ENCODE results near the gene RAC3. TPM values are rescaled to one million over a fixed set of nuclear protein-coding genes. Genes with fewer than 3 reads are reported as not detected.

RAC3 gene
- total and polyA plus RNA-seq, 2 experiments from 2014 or later: 5.5 to 11.8 TPM

DNA sequence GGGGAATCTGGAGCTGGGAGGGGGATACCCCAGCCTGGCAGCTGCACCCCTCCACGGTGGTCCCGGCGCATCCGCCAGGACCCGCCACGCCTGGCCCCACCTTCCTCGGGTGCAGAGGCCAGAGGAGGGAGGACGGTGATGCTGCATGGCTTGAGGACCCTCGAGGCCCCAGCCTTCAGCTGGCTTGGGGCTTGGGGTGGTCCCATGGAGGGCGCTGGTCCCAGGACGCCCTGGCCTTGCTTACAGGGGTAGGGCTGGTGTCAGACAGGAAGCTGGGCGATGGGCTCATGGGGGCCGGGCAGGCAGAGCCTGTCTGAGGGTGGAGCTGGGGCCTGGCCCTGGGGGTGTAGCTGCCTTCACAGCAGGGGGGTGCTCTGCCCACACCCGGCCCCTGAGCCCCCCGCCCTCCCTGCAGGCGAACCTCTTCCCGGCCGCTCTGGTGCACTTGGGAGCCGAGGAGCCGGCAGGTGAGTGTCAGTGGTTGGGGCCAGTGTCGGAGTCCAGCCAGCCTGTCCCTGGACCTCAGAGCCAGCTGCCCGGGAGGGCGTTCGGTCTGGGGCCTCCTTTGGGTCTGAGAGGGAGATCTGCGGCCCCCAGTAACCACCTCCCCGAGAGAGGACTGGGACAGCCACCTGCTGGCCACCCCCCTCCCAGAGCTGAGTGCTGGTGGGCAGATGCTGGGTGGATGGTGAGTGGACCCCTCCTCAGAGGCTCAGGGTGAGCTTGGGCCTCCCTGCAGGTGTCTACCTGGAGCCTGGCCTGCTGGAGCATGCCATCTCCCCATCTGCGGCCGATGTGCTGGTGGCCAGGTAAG, 15.2 kb upstream of the RAC3 start:
- no peak overlapping the region for H3K4me3 ChIP-seq
- H3K9me2 ChIP-seq (replicated peaks; ENCODE audit: insufficient read depth): no peaks in the 10 kb centered on the region
- no peak for DNase-seq (ENCODE audit: low spot score)
- no peak overlapping the region for H2AFZ ChIP-seq
- H3K9me3 ChIP-seq (ENCODE audit: low read depth): no peaks in the 10 kb centered on the region
- H3K4me2 ChIP-seq: no peak overlapping the region
- peaks cover under 1% of the 10 kb centered on the region for H3K79me2 ChIP-seq
- no peaks in the 10 kb centered on the region for H3K36me3 ChIP-seq (replicated peaks; ENCODE audit: insufficient read depth, low read depth)
- H3K27ac ChIP-seq: no peak overlapping the region
- no peaks in the 10 kb centered on the region for H4K20me1 ChIP-seq (ENCODE audit: insufficient read depth, poor library complexity, severe bottlenecking)
- TF ChIP-seq EZH2 (IDR thresholded peaks at IDR 0.05; ENCODE audit: borderline replicate concordance) (no peak), CTCF (IDR thresholded peaks at IDR 0.05; ENCODE audit: poor library complexity) (no peak), EZH2phosphoT487 (IDR thresholded peaks at IDR 0.05; ENCODE audit: low read depth, severe bottlenecking, unreplicated experiment) (no peak)
- no peaks in the 10 kb centered on the region for H3K27me3 ChIP-seq
- peaks cover 10% of the 10 kb centered on the region for H3K4me1 ChIP-seq (ENCODE audit: insufficient read depth)
- WGBS (ENCODE audit: low lambda C conversion rate, missing lambda C conversion rate): 87% methylated on average over 19 of the region's 28 CpGs

- H3K9me2 ChIP-seq (replicated peaks; ENCODE audit: insufficient read depth): no peaks in the 10 kb centered on the region
- no peaks in the 10 kb centered on the region for H4K20me1 ChIP-seq (ENCODE audit: insufficient read depth, poor library complexity, severe bottlenecking)
- H3K4me1 ChIP-seq (ENCODE audit: insufficient read depth): peaks cover 17% of the 10 kb centered on the region
- H3K4me3 ChIP-seq: no peak overlapping the region
- peaks cover 6% of the 10 kb centered on the region for H3K79me2 ChIP-seq
- DNase-seq (ENCODE audit: low spot score): no peak
- H3K36me3 ChIP-seq (replicated peaks; ENCODE audit: insufficient read depth, low read depth): no peaks in the 10 kb centered on the region
- no peak overlapping the region for H3K4me2 ChIP-seq
- H3K27ac ChIP-seq: no peak overlapping the region
- H2AFZ ChIP-seq: no peak overlapping the region
- 94% methylated on average over 16 of the region's 24 CpGs for WGBS (ENCODE audit: low lambda C conversion rate, missing lambda C conversion rate)
- H3K9me3 ChIP-seq (ENCODE audit: low read depth): no peaks in the 10 kb centered on the region
- TF ChIP-seq CTCF (IDR thresholded peaks at IDR 0.05; ENCODE audit: poor library complexity) (no peak), EZH2 (IDR thresholded peaks at IDR 0.05; ENCODE audit: borderline replicate concordance) (no peak), EZH2phosphoT487 (IDR thresholded peaks at IDR 0.05; ENCODE audit: low read depth, severe bottlenecking, unreplicated experiment) (no peak)
- no peaks in the 10 kb centered on the region for H3K27me3 ChIP-seq
Observed at GRCh38 chr17:82016875-82017459, 14.5 kb upstream of the RAC3 start.

GRCh38 chr17:82017612-82018151, 13.8 kb upstream of the RAC3 start:
- H3K9me3 ChIP-seq (ENCODE audit: low read depth): no peaks in the 10 kb centered on the region
- H3K36me3 ChIP-seq (replicated peaks; ENCODE audit: insufficient read depth, low read depth): no peaks in the 10 kb centered on the region
- no peak overlapping the region for H2AFZ ChIP-seq
- no peak overlapping the region for H3K27ac ChIP-seq
- H4K20me1 ChIP-seq (ENCODE audit: insufficient read depth, poor library complexity, severe bottlenecking): no peaks in the 10 kb centered on the region
- H3K9me2 ChIP-seq (replicated peaks; ENCODE audit: insufficient read depth): no peaks in the 10 kb centered on the region
- WGBS (ENCODE audit: low lambda C conversion rate, missing lambda C conversion rate): 89% methylated on average over 12 of the region's 13 CpGs
- no peak overlapping the region for H3K4me3 ChIP-seq
- H3K27me3 ChIP-seq: no peaks in the 10 kb centered on the region
- H3K4me2 ChIP-seq: no peak overlapping the region
- H3K4me1 ChIP-seq (ENCODE audit: insufficient read depth): peaks cover 14% of the 10 kb centered on the region
- DNase-seq (ENCODE audit: low spot score): no peak
- no peak for TF ChIP-seq EZH2phosphoT487 (IDR thresholded peaks at IDR 0.05; ENCODE audit: low read depth, severe bottlenecking, unreplicated experiment)
- no peak for TF ChIP-seq EZH2 (IDR thresholded peaks at IDR 0.05; ENCODE audit: borderline replicate concordance)
- no peak for TF ChIP-seq CTCF (IDR thresholded peaks at IDR 0.05; ENCODE audit: poor library complexity)
- peaks cover 11% of the 10 kb centered on the region for H3K79me2 ChIP-seq
